ENCODE measurements around the gene NPLOC4.
"Not testable (repeated sequence)": the region's sequence is repeated elsewhere in the genome, so short reads cannot be mapped to it uniquely, and the experiment has no call there.

Gene NPLOC4

GRCh38 chr17:81675515-81676221 is 38.8 kb upstream of the NPLOC4 start:
- H3K4me1 ChIP-seq (ENCODE audit: control insufficient read depth, insufficient read depth, low read length); H3K27ac ChIP-seq (ENCODE audit: low read length); H3K9me3 ChIP-seq (ENCODE audit: control insufficient read depth in 2 of 2, low read length in 2 of 2); H3K27me3 ChIP-seq (ENCODE audit: control insufficient read depth in 1 of 2, insufficient read depth in 2 of 2, low read length in 2 of 2); H3K9ac ChIP-seq (ENCODE audit: low read length in 2 of 2); H3K4me3 ChIP-seq (ENCODE audit: low read length in 2 of 2): not testable (repeated sequence)
- peaks cover 17 to 23% of the 10 kb centered on the region in 2 donors for H3K36me3 ChIP-seq (ENCODE audit: control insufficient read depth in 2 of 2, insufficient read depth in 2 of 2, low read length in 2 of 2)

GRCh38 chr17:81673561-81674258 is 36.8 kb upstream of the NPLOC4 start:
- peaks cover 21 to 22% of the 10 kb centered on the region in 2 donors for H3K36me3 ChIP-seq (ENCODE audit: control insufficient read depth in 2 of 2, insufficient read depth in 2 of 2, low read length in 2 of 2)
- no peaks in the 10 kb centered on the region for H3K4me1 ChIP-seq (ENCODE audit: control insufficient read depth, insufficient read depth, low read length)
- no peak overlapping the region for H3K9ac ChIP-seq (ENCODE audit: low read length in 2 of 2)
- H3K9me3 ChIP-seq (ENCODE audit: control insufficient read depth in 2 of 2, low read length in 2 of 2): no peaks in the 10 kb centered on the region
- no peak overlapping the region for H3K27ac ChIP-seq (ENCODE audit: low read length)
- no peaks in the 10 kb centered on the region for H3K27me3 ChIP-seq (ENCODE audit: control insufficient read depth in 1 of 2, insufficient read depth in 2 of 2, low read length in 2 of 2)
- no peak overlapping the region for H3K4me3 ChIP-seq (ENCODE audit: low read length in 2 of 2)

- no peak overlapping the region for H3K27ac ChIP-seq (ENCODE audit: low read length)
- no peaks in the 10 kb centered on the region for H3K4me1 ChIP-seq (ENCODE audit: control insufficient read depth, insufficient read depth, low read length)
- H3K36me3 ChIP-seq (ENCODE audit: control insufficient read depth in 2 of 2, insufficient read depth in 2 of 2, low read length in 2 of 2): peaks cover 21 to 22% of the 10 kb centered on the region in 2 donors
- H3K27me3 ChIP-seq (ENCODE audit: control insufficient read depth in 1 of 2, insufficient read depth in 2 of 2, low read length in 2 of 2): no peaks in the 10 kb centered on the region
- H3K9ac ChIP-seq (ENCODE audit: low read length in 2 of 2): no peak overlapping the region
- H3K9me3 ChIP-seq (ENCODE audit: control insufficient read depth in 2 of 2, low read length in 2 of 2): no peaks in the 10 kb centered on the region
- no peak overlapping the region for H3K4me3 ChIP-seq (ENCODE audit: low read length in 2 of 2)
Measured at GRCh38 chr17:81672954-81673353, 36.0 kb upstream of the NPLOC4 start.

DNA sequence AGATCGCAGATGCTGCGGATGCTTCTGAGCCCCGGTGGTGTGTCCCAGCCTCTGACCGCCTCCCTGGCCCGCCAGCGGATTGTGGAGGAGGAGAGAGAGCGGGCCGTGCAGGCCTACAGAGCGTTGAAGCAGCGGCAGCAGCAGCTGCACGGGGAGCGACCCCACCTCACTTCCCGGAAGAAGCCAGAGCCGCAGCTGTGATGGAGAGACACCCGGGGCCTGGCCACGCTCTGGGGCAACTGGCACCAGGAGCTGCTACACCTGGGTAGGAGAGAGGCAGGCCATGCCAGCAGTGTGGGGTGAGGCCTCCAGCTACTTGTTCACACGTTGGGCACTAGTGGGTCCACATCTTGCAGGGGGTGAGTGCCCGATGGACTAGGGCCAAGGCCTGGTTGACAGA is 35.6 kb upstream of the NPLOC4 start:
- peaks cover 21 to 22% of the 10 kb centered on the region in 2 donors for H3K36me3 ChIP-seq (ENCODE audit: control insufficient read depth in 2 of 2, insufficient read depth in 2 of 2, low read length in 2 of 2)
- H3K4me3 ChIP-seq (ENCODE audit: low read length in 2 of 2): no peak overlapping the region
- no peaks in the 10 kb centered on the region for H3K4me1 ChIP-seq (ENCODE audit: control insufficient read depth, insufficient read depth, low read length)
- H3K27me3 ChIP-seq (ENCODE audit: control insufficient read depth in 1 of 2, insufficient read depth in 2 of 2, low read length in 2 of 2): no peaks in the 10 kb centered on the region
- no peak overlapping the region for H3K9ac ChIP-seq (ENCODE audit: low read length in 2 of 2)
- no peak overlapping the region for H3K27ac ChIP-seq (ENCODE audit: low read length)
- no peaks in the 10 kb centered on the region for H3K9me3 ChIP-seq (ENCODE audit: control insufficient read depth in 2 of 2, low read length in 2 of 2)

- Histone ChIP-seq H3K27me3 (ENCODE audit: control insufficient read depth in 1 of 2, insufficient read depth in 2 of 2, low read length in 2 of 2) (no peaks in the 10 kb centered on the region), H3K27ac (ENCODE audit: low read length) (no peak overlapping the region), H3K9me3 (ENCODE audit: control insufficient read depth in 2 of 2, low read length in 2 of 2) (no peaks in the 10 kb centered on the region), H3K36me3 (ENCODE audit: control insufficient read depth in 2 of 2, insufficient read depth in 2 of 2, low read length in 2 of 2) (peaks cover 19 to 23% of the 10 kb centered on the region in 2 donors), H3K4me3 (ENCODE audit: low read length in 2 of 2) (peak overlapping the region in 1 of 2 donors; percentile 8), H3K9ac (ENCODE audit: low read length in 2 of 2) (no peak overlapping the region), H3K4me1 (ENCODE audit: control insufficient read depth, insufficient read depth, low read length) (peaks cover 17% of the 10 kb centered on the region)
Measured at GRCh38 chr17:81667754-81668153, 30.8 kb upstream of the NPLOC4 start.

GRCh38 chr17:81666342-81667191 is 29.7 kb upstream of the NPLOC4 start, which contains the start of the genes CCDC137 and OXLD1:
CCDC137 (plus strand) TSS chr17:81666737; CDS start chr17:81666767, 30 bp downstream.
OXLD1 (minus strand) TSS chr17:81666605; CDS start chr17:81666577, 28 bp downstream.
- no peaks in the 10 kb centered on the region for H3K27me3 ChIP-seq (ENCODE audit: control insufficient read depth in 1 of 2, insufficient read depth in 2 of 2, low read length in 2 of 2)
- peaks cover 17% of the 10 kb centered on the region for H3K4me1 ChIP-seq (ENCODE audit: control insufficient read depth, insufficient read depth, low read length)

GRCh38 chr17:81666092-81666341 is 29.1 kb upstream of the NPLOC4 start:
- peak overlapping the region; percentile 90 for H3K4me3 ChIP-seq (ENCODE audit: low read length in 2 of 2)
- H3K9ac ChIP-seq (ENCODE audit: low read length in 2 of 2): peak overlapping the region; percentile 83 to 89
- no peaks in the 10 kb centered on the region for H3K9me3 ChIP-seq (ENCODE audit: control insufficient read depth in 2 of 2, low read length in 2 of 2)
- H3K36me3 ChIP-seq (ENCODE audit: control insufficient read depth in 2 of 2, insufficient read depth in 2 of 2, low read length in 2 of 2): peaks cover 5 to 6% of the 10 kb centered on the region in 2 donors
- H3K27me3 ChIP-seq (ENCODE audit: control insufficient read depth in 1 of 2, insufficient read depth in 2 of 2, low read length in 2 of 2): no peaks in the 10 kb centered on the region
- peaks cover 17% of the 10 kb centered on the region for H3K4me1 ChIP-seq (ENCODE audit: control insufficient read depth, insufficient read depth, low read length)
- peak overlapping the region; percentile 66 for H3K27ac ChIP-seq (ENCODE audit: low read length)

More at GRCh38 chr17:81666342-81667191, 29.7 kb upstream of the NPLOC4 start, which contains the start of the genes CCDC137 and OXLD1:
- Histone ChIP-seq H3K36me3 (ENCODE audit: control insufficient read depth in 2 of 2, insufficient read depth in 2 of 2, low read length in 2 of 2) (peaks cover 10 to 11% of the 10 kb centered on the region in 2 donors), H3K9me3 (ENCODE audit: control insufficient read depth in 2 of 2, low read length in 2 of 2) (no peaks in the 10 kb centered on the region), H3K4me3 (ENCODE audit: low read length in 2 of 2) (peak within 1 kb of the TSS; percentile 90), H3K9ac (ENCODE audit: low read length in 2 of 2) (peak within 1 kb of the TSS; percentile 83 to 89), H3K27ac (ENCODE audit: low read length) (peak within 1 kb of the TSS; percentile 66)

DNA sequence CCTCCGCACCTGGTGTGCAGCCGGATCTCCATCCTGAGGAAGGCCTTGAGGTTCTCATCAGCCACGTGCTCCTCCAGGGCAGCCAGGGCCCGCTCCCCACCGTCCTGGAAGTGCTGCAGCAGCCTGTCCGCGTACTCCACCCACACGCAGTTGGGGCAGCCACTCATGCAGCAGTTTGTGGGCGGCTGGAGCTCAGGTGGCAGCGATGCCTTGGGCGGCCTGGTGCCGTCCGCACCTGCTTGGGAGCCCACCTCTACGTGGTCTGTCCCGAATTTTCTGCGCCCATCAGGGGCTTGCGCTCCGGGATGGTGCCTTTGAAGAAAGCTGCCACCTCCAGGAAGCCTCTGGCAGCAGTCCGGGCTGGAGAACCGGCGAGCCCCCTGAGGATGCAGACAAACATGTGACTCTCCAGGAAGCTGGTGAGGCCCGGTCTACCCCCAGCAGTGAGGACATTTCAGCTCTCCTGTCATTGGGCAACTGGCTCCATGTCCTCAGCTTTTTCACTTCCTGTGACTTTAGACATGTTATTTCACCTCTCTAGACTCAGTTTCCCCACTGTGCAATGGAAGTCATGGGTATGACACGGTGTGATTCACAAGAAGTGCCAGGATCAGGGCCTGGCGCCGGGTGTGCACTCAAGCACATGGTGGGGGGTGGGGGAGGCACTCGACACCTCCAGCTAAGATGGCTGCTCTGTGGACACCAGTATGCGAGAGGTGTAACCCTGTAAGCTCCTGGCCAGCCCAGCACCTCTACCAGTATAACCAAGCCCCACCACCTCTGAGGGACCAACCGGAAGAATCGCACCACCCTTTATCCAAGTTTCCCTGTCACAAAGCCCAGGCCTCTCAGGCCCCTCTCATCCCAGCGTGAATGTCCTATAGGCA is 28.5 kb upstream of the NPLOC4 start:
- Histone ChIP-seq H3K9me3 (ENCODE audit: control insufficient read depth in 2 of 2, low read length in 2 of 2) (no peaks in the 10 kb centered on the region), H3K4me3 (ENCODE audit: low read length in 2 of 2) (peak overlapping the region; percentile 90), H3K27ac (ENCODE audit: low read length) (peak overlapping the region; percentile 66), H3K4me1 (ENCODE audit: control insufficient read depth, insufficient read depth, low read length) (peaks cover 17% of the 10 kb centered on the region), H3K27me3 (ENCODE audit: control insufficient read depth in 1 of 2, insufficient read depth in 2 of 2, low read length in 2 of 2) (no peaks in the 10 kb centered on the region), H3K9ac (ENCODE audit: low read length in 2 of 2) (peak overlapping the region; percentile 83 to 89), H3K36me3 (ENCODE audit: control insufficient read depth in 2 of 2, insufficient read depth in 2 of 2, low read length in 2 of 2) (peaks cover 5% of the 10 kb centered on the region in 2 donors)

GRCh38 chr17:81664051-81664470 is 27.1 kb upstream of the NPLOC4 start:
- Histone ChIP-seq H3K27ac (ENCODE audit: low read length) (no peak overlapping the region), H3K9me3 (ENCODE audit: control insufficient read depth in 2 of 2, low read length in 2 of 2) (no peaks in the 10 kb centered on the region), H3K4me3 (ENCODE audit: low read length in 2 of 2) (no peak overlapping the region), H3K9ac (ENCODE audit: low read length in 2 of 2) (no peak overlapping the region), H3K36me3 (ENCODE audit: control insufficient read depth in 2 of 2, insufficient read depth in 2 of 2, low read length in 2 of 2) (peaks cover 0 to 3% of the 10 kb centered on the region in 2 donors), H3K27me3 (ENCODE audit: control insufficient read depth in 1 of 2, insufficient read depth in 2 of 2, low read length in 2 of 2) (no peaks in the 10 kb centered on the region), H3K4me1 (ENCODE audit: control insufficient read depth, insufficient read depth, low read length) (peaks cover 17% of the 10 kb centered on the region)

GRCh38 chr17:81662002-81662401 is 25.1 kb upstream of the NPLOC4 start:
- no peak overlapping the region for H3K4me3 ChIP-seq (ENCODE audit: low read length in 2 of 2)
- peaks cover 16% of the 10 kb centered on the region for H3K4me1 ChIP-seq (ENCODE audit: control insufficient read depth, insufficient read depth, low read length)
- no peaks in the 10 kb centered on the region for H3K27me3 ChIP-seq (ENCODE audit: control insufficient read depth in 1 of 2, insufficient read depth in 2 of 2, low read length in 2 of 2)
- H3K36me3 ChIP-seq (ENCODE audit: control insufficient read depth in 2 of 2, insufficient read depth in 2 of 2, low read length in 2 of 2): peaks cover 0 to 3% of the 10 kb centered on the region in 2 donors
- H3K27ac ChIP-seq (ENCODE audit: low read length): no peak overlapping the region
- H3K9ac ChIP-seq (ENCODE audit: low read length in 2 of 2): no peak overlapping the region
- H3K9me3 ChIP-seq (ENCODE audit: control insufficient read depth in 2 of 2, low read length in 2 of 2): no peaks in the 10 kb centered on the region

Measured in stomach smooth muscle (tissue), 2 donors.